WTC11 (cell line): ENCODE measurements around the gene GNAI1. TPM values are rescaled to one million over a fixed set of nuclear protein-coding genes. Genes with fewer than 3 reads are reported as not detected.

ENCODE experiments used
- ATAC-seq: fragments of 200-7000 bp; cut with Tn5 transposase; 2 replicates; pipeline ENCODE4 v1.10.0; 2021; ENCODE audit warnings: mild to moderate bottlenecking, moderate library complexity
- CTCF ChIA-PET: fragments of 300-600 bp; sonication (Branson Sonifier 250); formaldehyde crosslinking; loops from one replicate; lab custom pipeline; 2021; ENCODE audit warnings: antibody characterized with exemption; lab: Charles Lee
- POLR2A ChIA-PET: fragments of 350-600 bp; sonication (Branson Sonifier 250); formaldehyde crosslinking; loops from one replicate; lab custom pipeline; 2021; ENCODE audit warnings: antibody characterized with exemption; lab: Charles Lee
- DNase-seq: peaks from one replicate; pipeline ENCODE4 v3.0.0; 2021; ENCODE audit warnings: low spot score
- H3K27ac Mint-ChIP-seq: 2 replicates; pipeline ENCODE4 v1.8.0; 2021; ENCODE audit warnings: mixed read lengths
- H3K27me3 Mint-ChIP-seq: 2 replicates; pipeline ENCODE4 v1.8.0; 2021; ENCODE audit warnings: low read depth, mild to moderate bottlenecking, moderate library complexity, mixed read lengths
- H3K36me3 Mint-ChIP-seq: 2 replicates; pipeline ENCODE4 v1.8.0; 2021; ENCODE audit warnings: mixed read lengths
- H3K4me1 Mint-ChIP-seq: 2 replicates; pipeline ENCODE4 v1.8.0; 2022; ENCODE audit warnings: mixed read lengths
- H3K4me3 Mint-ChIP-seq: 2 replicates; pipeline ENCODE4 v1.8.0; 2021; ENCODE audit warnings: mild to moderate bottlenecking, moderate library complexity, mixed read lengths
- H3K9me3 Mint-ChIP-seq: 2 replicates; pipeline ENCODE4 v1.8.0; 2021; ENCODE audit warnings: mixed read lengths
- CREB1 ChIP-seq: sonication (generic); formaldehyde crosslinking; IDR thresholded peaks from 2 replicates; pipeline ENCODE4 v1.8.0; 2023; ENCODE audit warnings: mild to moderate bottlenecking, missing genetic modification reagents
- CREM ChIP-seq: sonication (generic); formaldehyde crosslinking; IDR thresholded peaks from 2 replicates; pipeline ENCODE4 v1.8.1; 2022; ENCODE audit warnings: mild to moderate bottlenecking, missing genetic modification reagents, moderate library complexity
- ELF4 ChIP-seq: sonication (generic); formaldehyde crosslinking; IDR thresholded peaks from 2 replicates; pipeline ENCODE4 v1.8.1; 2022; ENCODE audit warnings: low read depth, mild to moderate bottlenecking, moderate library complexity, missing genetic modification reagents
- EMX1 ChIP-seq: fragments of 250-450 bp; sonication (Bioruptor Pico); IDR thresholded peaks from 2 replicates; pipeline ENCODE4 v1.8.0; 2021; ENCODE audit warnings: mild to moderate bottlenecking
- FOXP1 ChIP-seq: sonication (generic); formaldehyde crosslinking; IDR thresholded peaks from 2 replicates; pipeline ENCODE4 v1.8.0; 2022; ENCODE audit warnings: missing genetic modification reagents, mild to moderate bottlenecking, moderate library complexity, borderline replicate concordance
- JAZF1 ChIP-seq: fragments of 250-450 bp; sonication (Bioruptor Pico); IDR thresholded peaks from 2 replicates; pipeline ENCODE4 v1.9.0; 2021; ENCODE audit warnings: moderate library complexity, mild to moderate bottlenecking, inconsistent platforms
- MXD4 ChIP-seq: fragments of 250-450 bp; sonication (Bioruptor Pico); IDR thresholded peaks from 2 replicates; pipeline ENCODE4 v1.8.0; 2021; ENCODE audit warnings: mild to moderate bottlenecking, moderate library complexity, borderline replicate concordance
- MYBL2 ChIP-seq: sonication (generic); formaldehyde crosslinking; IDR thresholded peaks from 2 replicates; pipeline ENCODE4 v1.8.1; 2023; ENCODE audit warnings: mild to moderate bottlenecking, moderate library complexity, missing genetic modification reagents
- RELA ChIP-seq: sonication (generic); formaldehyde crosslinking; IDR thresholded peaks from 2 replicates; pipeline ENCODE4 v1.8.1; 2022; ENCODE audit warnings: missing genetic modification reagents, mild to moderate bottlenecking, borderline replicate concordance
- STAT6 ChIP-seq: sonication (generic); formaldehyde crosslinking; conservative IDR thresholded peaks from 2 replicates; pipeline ENCODE4 v1.8.1; 2023; ENCODE audit warnings: mild to moderate bottlenecking, low read depth, missing genetic modification reagents, moderate library complexity
- TEAD1 ChIP-seq: sonication (generic); formaldehyde crosslinking; IDR thresholded peaks from 2 replicates; pipeline ENCODE4 v1.8.0; 2022; ENCODE audit warnings: mild to moderate bottlenecking, missing genetic modification reagents
- ZBTB21 ChIP-seq: sonication (generic); formaldehyde crosslinking; IDR thresholded peaks from 2 replicates; pipeline ENCODE4 v1.8.1; 2023; ENCODE audit warnings: mild to moderate bottlenecking, missing genetic modification reagents, borderline replicate concordance
- ZNF121 ChIP-seq: sonication (generic); formaldehyde crosslinking; IDR thresholded peaks from 2 replicates; pipeline ENCODE4 v1.8.0; 2023; ENCODE audit warnings: missing genetic modification reagents
- ZNF396 ChIP-seq: fragments of 250-450 bp; sonication (Bioruptor Pico); IDR thresholded peaks from 2 replicates; pipeline ENCODE4 v1.8.0; 2021; ENCODE audit warnings: mild to moderate bottlenecking, moderate library complexity, borderline replicate concordance
- total RNA-seq: library from RNA; stranded (reverse); gene quantifications from 3 replicates; pipeline ENCODE4 v1.2.3, GENCODE V29; 2021
- TF ChIP-seq, protein P1 (sequence below): sonication (generic); formaldehyde crosslinking; IDR thresholded peaks from 2 replicates; pipeline ENCODE4 v1.8.1; 2023; ENCODE audit warnings: mild to moderate bottlenecking, missing genetic modification reagents, moderate library complexity
- TF ChIP-seq, protein P2 (sequence below): fragments of 200-600 bp; IDR thresholded peaks from 2 replicates; pipeline ENCODE4 v1.8.0; 2022; ENCODE audit warnings: antibody characterized with exemption
- TF ChIP-seq, protein P3 (sequence below): fragments of 250-450 bp; sonication (Bioruptor Pico); conservative IDR thresholded peaks from 2 replicates; pipeline ENCODE4 v1.9.0; 2021; ENCODE audit warnings: mild to moderate bottlenecking
- TF ChIP-seq, protein P4 (sequence below): sonication (generic); formaldehyde crosslinking; IDR thresholded peaks from 2 replicates; pipeline ENCODE4 v1.8.1; 2023; ENCODE audit warnings: mild to moderate bottlenecking, missing genetic modification reagents, moderate library complexity
- TF ChIP-seq, protein P5 (sequence below): sonication (generic); formaldehyde crosslinking; IDR thresholded peaks from 2 replicates; pipeline ENCODE4 v1.8.1; 2022; ENCODE audit warnings: missing genetic modification reagents, borderline replicate concordance
- TF ChIP-seq, protein P6 (sequence below): sonication (generic); formaldehyde crosslinking; IDR thresholded peaks from 2 replicates; pipeline ENCODE4 v1.8.1; 2023; ENCODE audit warnings: mild to moderate bottlenecking, missing genetic modification reagents
- TF ChIP-seq, protein P7 (sequence below): fragments of 250-450 bp; sonication (Bioruptor Pico); IDR thresholded peaks from 2 replicates; pipeline ENCODE4 v1.9.0; 2021; ENCODE audit warnings: mild to moderate bottlenecking

The GNAI1 gene
- total RNA-seq, 1 experiment from 2014 or later: 26.7 TPM

- CTCF ChIA-PET: no interaction called here
- ATAC-seq (no peak), DNase-seq (no peak)
- TF ChIP-seq CREM (CRISPR knock-in tag): no peak
- TF ChIP-seq, protein P1, sequence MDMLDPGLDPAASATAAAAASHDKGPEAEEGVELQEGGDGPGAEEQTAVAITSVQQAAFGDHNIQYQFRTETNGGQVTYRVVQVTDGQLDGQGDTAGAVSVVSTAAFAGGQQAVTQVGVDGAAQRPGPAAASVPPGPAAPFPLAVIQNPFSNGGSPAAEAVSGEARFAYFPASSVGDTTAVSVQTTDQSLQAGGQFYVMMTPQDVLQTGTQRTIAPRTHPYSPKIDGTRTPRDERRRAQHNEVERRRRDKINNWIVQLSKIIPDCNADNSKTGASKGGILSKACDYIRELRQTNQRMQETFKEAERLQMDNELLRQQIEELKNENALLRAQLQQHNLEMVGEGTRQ (CRISPR knock-in tag): no peak
- POLR2A ChIA-PET: no interaction called here
- Mint-ChIP-seq H3K4me3 (no peak overlapping the region), H3K27ac (no peak overlapping the region), H3K27me3 (no peaks in the 10 kb centered on the region), H3K9me3 (no peaks in the 10 kb centered on the region), H3K36me3 (peaks cover 24% of the 10 kb centered on the region), H3K4me1 (no peaks in the 10 kb centered on the region)
These were observed 72.1 kb downstream of the GNAI1 start for GRCh38 chr7:80206763-80207162.

GRCh38 chr7:80207501-80207900, 72.9 kb downstream of the GNAI1 start:
- no peak for ATAC-seq
- CTCF ChIA-PET: no interaction called here
- H3K27ac Mint-ChIP-seq: no peak overlapping the region
- no peak for DNase-seq
- no peaks in the 10 kb centered on the region for H3K27me3 Mint-ChIP-seq
- peaks cover 25% of the 10 kb centered on the region for H3K36me3 Mint-ChIP-seq
- no peak for TF ChIP-seq STAT6 (CRISPR knock-in tag)
- TF ChIP-seq FOXP1: no peak
- TF ChIP-seq ELF4 (CRISPR knock-in tag): no peak
- no peak for TF ChIP-seq MYBL2
- TF ChIP-seq JAZF1 (CRISPR knock-in tag): no peak
- no peak for TF ChIP-seq CREB1 (CRISPR knock-in tag)
- TF ChIP-seq, protein P2, sequence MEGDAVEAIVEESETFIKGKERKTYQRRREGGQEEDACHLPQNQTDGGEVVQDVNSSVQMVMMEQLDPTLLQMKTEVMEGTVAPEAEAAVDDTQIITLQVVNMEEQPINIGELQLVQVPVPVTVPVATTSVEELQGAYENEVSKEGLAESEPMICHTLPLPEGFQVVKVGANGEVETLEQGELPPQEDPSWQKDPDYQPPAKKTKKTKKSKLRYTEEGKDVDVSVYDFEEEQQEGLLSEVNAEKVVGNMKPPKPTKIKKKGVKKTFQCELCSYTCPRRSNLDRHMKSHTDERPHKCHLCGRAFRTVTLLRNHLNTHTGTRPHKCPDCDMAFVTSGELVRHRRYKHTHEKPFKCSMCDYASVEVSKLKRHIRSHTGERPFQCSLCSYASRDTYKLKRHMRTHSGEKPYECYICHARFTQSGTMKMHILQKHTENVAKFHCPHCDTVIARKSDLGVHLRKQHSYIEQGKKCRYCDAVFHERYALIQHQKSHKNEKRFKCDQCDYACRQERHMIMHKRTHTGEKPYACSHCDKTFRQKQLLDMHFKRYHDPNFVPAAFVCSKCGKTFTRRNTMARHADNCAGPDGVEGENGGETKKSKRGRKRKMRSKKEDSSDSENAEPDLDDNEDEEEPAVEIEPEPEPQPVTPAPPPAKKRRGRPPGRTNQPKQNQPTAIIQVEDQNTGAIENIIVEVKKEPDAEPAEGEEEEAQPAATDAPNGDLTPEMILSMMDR: no peak
- TF ChIP-seq MXD4 (CRISPR knock-in tag): no peak
- no peak for TF ChIP-seq TEAD1
- TF ChIP-seq, protein P3, sequence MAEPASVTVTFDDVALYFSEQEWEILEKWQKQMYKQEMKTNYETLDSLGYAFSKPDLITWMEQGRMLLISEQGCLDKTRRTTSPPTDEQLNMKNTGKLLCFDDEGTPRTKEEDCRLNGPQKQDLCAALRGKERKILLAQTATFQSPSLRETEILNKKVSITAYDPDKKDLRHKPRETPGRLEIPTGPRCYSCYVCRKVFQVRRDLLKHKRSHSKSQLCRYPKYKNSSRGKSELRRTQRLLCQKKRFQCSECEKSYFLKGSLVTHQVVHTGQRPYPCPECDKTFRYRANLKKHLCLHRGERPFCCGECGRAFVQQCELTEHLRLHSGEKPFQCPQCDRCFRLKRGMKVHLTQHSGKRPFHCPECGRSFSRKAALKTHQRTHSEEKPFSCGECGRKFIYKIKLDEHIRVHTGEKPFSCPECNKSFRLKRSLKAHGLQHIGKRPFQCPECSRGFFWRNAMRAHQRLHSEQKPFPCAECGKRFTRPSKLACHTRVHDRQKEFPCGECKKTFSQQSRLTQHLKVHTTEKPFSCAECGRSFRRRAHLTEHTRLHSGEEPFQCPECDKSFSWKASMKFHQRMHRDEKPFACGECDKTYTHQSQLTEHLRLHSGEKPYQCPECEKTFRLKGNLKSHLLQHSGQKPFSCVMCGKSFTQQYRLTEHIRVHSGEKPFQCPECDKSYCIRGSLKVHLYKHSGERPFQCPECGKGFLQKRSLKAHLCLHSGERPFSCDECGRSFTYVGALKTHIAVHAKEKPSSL: no peak
- no peak for TF ChIP-seq RELA (CRISPR knock-in tag)
- no peak for TF ChIP-seq ZBTB21 (CRISPR knock-in tag)
- TF ChIP-seq EMX1 (CRISPR knock-in tag): no peak
- TF ChIP-seq, protein P4, sequence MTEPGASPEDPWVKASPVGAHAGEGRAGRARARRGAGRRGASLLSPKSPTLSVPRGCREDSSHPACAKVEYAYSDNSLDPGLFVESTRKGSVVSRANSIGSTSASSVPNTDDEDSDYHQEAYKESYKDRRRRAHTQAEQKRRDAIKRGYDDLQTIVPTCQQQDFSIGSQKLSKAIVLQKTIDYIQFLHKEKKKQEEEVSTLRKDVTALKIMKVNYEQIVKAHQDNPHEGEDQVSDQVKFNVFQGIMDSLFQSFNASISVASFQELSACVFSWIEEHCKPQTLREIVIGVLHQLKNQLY (CRISPR knock-in tag): no peak
- TF ChIP-seq, protein P5, sequence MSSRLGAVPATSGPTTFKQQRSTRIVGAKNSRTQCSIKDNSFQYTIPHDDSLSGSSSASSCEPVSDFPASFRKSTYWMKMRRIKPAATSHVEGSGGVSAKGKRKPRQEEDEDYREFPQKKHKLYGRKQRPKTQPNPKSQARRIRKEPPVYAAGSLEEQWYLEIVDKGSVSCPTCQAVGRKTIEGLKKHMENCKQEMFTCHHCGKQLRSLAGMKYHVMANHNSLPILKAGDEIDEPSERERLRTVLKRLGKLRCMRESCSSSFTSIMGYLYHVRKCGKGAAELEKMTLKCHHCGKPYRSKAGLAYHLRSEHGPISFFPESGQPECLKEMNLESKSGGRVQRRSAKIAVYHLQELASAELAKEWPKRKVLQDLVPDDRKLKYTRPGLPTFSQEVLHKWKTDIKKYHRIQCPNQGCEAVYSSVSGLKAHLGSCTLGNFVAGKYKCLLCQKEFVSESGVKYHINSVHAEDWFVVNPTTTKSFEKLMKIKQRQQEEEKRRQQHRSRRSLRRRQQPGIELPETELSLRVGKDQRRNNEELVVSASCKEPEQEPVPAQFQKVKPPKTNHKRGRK: no peak
- TF ChIP-seq ZNF121: no peak
- TF ChIP-seq, protein P6, sequence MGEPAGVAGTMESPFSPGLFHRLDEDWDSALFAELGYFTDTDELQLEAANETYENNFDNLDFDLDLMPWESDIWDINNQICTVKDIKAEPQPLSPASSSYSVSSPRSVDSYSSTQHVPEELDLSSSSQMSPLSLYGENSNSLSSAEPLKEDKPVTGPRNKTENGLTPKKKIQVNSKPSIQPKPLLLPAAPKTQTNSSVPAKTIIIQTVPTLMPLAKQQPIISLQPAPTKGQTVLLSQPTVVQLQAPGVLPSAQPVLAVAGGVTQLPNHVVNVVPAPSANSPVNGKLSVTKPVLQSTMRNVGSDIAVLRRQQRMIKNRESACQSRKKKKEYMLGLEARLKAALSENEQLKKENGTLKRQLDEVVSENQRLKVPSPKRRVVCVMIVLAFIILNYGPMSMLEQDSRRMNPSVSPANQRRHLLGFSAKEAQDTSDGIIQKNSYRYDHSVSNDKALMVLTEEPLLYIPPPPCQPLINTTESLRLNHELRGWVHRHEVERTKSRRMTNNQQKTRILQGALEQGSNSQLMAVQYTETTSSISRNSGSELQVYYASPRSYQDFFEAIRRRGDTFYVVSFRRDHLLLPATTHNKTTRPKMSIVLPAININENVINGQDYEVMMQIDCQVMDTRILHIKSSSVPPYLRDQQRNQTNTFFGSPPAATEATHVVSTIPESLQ (CRISPR knock-in tag): no peak
- TF ChIP-seq, protein P7, sequence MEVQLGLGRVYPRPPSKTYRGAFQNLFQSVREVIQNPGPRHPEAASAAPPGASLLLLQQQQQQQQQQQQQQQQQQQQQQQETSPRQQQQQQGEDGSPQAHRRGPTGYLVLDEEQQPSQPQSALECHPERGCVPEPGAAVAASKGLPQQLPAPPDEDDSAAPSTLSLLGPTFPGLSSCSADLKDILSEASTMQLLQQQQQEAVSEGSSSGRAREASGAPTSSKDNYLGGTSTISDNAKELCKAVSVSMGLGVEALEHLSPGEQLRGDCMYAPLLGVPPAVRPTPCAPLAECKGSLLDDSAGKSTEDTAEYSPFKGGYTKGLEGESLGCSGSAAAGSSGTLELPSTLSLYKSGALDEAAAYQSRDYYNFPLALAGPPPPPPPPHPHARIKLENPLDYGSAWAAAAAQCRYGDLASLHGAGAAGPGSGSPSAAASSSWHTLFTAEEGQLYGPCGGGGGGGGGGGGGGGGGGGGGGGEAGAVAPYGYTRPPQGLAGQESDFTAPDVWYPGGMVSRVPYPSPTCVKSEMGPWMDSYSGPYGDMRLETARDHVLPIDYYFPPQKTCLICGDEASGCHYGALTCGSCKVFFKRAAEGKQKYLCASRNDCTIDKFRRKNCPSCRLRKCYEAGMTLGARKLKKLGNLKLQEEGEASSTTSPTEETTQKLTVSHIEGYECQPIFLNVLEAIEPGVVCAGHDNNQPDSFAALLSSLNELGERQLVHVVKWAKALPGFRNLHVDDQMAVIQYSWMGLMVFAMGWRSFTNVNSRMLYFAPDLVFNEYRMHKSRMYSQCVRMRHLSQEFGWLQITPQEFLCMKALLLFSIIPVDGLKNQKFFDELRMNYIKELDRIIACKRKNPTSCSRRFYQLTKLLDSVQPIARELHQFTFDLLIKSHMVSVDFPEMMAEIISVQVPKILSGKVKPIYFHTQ: no peak
- TF ChIP-seq ZNF396 (CRISPR knock-in tag): no peak
- no peak overlapping the region for H3K4me3 Mint-ChIP-seq
- H3K4me1 Mint-ChIP-seq: no peaks in the 10 kb centered on the region
- H3K9me3 Mint-ChIP-seq: no peaks in the 10 kb centered on the region
- POLR2A ChIA-PET: no interaction called here
